ENCODE data around the gene MAD1L1. TPM values are rescaled to one million over a fixed set of nuclear protein-coding genes. Genes with fewer than 3 reads are reported as not detected.

MAD1L1 gene
- total RNA-seq, 1 donor from 2014 or later, result 32.3 TPM

- H3K27ac ChIP-seq (ENCODE audit: low read depth, low read length), result no peak overlapping the region
- Mint-ChIP-seq H3K27me3 (ENCODE audit: low read depth, unreplicated experiment) (no peaks in the 10 kb centered on the region), H3K27ac (ENCODE audit: unreplicated experiment) (no peak overlapping the region), H3K4me3 (ENCODE audit: unreplicated experiment) (no peak overlapping the region), H3K4me1 (ENCODE audit: low read depth, unreplicated experiment) (no peaks in the 10 kb centered on the region), H3K36me3 (ENCODE audit: low read depth, unreplicated experiment) (peaks cover 4% of the 10 kb centered on the region), H3K9me3 (ENCODE audit: unreplicated experiment) (peaks cover 2% of the 10 kb centered on the region)
- H3K4me3 ChIP-seq (ENCODE audit: insufficient read depth, low read depth, low read length), result no peak overlapping the region
- H3K9ac ChIP-seq (ENCODE audit: low read length), result no peak overlapping the region
- no peaks in the 10 kb centered on the region for H3K79me2 ChIP-seq (ENCODE audit: insufficient read depth, low read length)
- DNase-seq (ENCODE audit: low read depth) (no peak), FAIRE-seq (no peak)
- no peaks in the 10 kb centered on the region for H3K27me3 ChIP-seq (ENCODE audit: insufficient read depth, low read length)
- no peak overlapping the region for H2AFZ ChIP-seq (ENCODE audit: low read depth, low read length)
- H3K9me3 ChIP-seq (ENCODE audit: insufficient read depth, low read depth, low read length), result no peaks in the 10 kb centered on the region
- no peaks in the 10 kb centered on the region for H3K4me1 ChIP-seq (ENCODE audit: insufficient read depth, low read length)
- no peaks in the 10 kb centered on the region for H4K20me1 ChIP-seq (ENCODE audit: insufficient read depth, low read length)
- TF ChIP-seq CTCF (IDR thresholded peaks at IDR 0.05; ENCODE audit: insufficient read depth, low read depth, low read length) (no peak), EZH2 (IDR thresholded peaks at IDR 0.05; ENCODE audit: insufficient read depth, low read length) (no peak)
- H3K4me2 ChIP-seq (ENCODE audit: low read length), result no peak overlapping the region
- H3K36me3 ChIP-seq (ENCODE audit: insufficient read depth, low read length), result no peaks in the 10 kb centered on the region
These were observed 409.2 kb downstream of the MAD1L1 start for GRCh38 chr7:1823376-1824150.

GRCh38 chr7:1819259-1819841, 413.4 kb downstream of the MAD1L1 start:
- Mint-ChIP-seq H3K4me1 (ENCODE audit: low read depth, unreplicated experiment) (no peaks in the 10 kb centered on the region), H3K4me3 (ENCODE audit: unreplicated experiment) (no peak overlapping the region)
- no peak overlapping the region for H3K27ac ChIP-seq (ENCODE audit: low read depth, low read length)

More at GRCh38 chr7:1819259-1819841, 413.4 kb downstream of the MAD1L1 start:
- no peak for FAIRE-seq
- no peak overlapping the region for H2AFZ ChIP-seq (ENCODE audit: low read depth, low read length)
- H3K27me3 ChIP-seq (ENCODE audit: insufficient read depth, low read length), result no peaks in the 10 kb centered on the region
- H3K9me3 ChIP-seq (ENCODE audit: insufficient read depth, low read depth, low read length), result no peaks in the 10 kb centered on the region
- H3K36me3 ChIP-seq (ENCODE audit: insufficient read depth, low read length), result no peaks in the 10 kb centered on the region
- no peak overlapping the region for H3K27ac Mint-ChIP-seq (ENCODE audit: unreplicated experiment)
- H3K4me3 ChIP-seq (ENCODE audit: insufficient read depth, low read depth, low read length), result no peak overlapping the region
- no peak overlapping the region for H3K9ac ChIP-seq (ENCODE audit: low read length)
- TF ChIP-seq CTCF (IDR thresholded peaks at IDR 0.05; ENCODE audit: insufficient read depth, low read depth, low read length) (no peak), EZH2 (IDR thresholded peaks at IDR 0.05; ENCODE audit: insufficient read depth, low read length) (no peak)
- H3K27me3 Mint-ChIP-seq (ENCODE audit: low read depth, unreplicated experiment), result no peaks in the 10 kb centered on the region
- no peaks in the 10 kb centered on the region for H4K20me1 ChIP-seq (ENCODE audit: insufficient read depth, low read length)
- H3K4me2 ChIP-seq (ENCODE audit: low read length), result no peak overlapping the region
- H3K4me1 ChIP-seq (ENCODE audit: insufficient read depth, low read length), result no peaks in the 10 kb centered on the region
- no peaks in the 10 kb centered on the region for H3K9me3 Mint-ChIP-seq (ENCODE audit: unreplicated experiment)
- no peak for DNase-seq (ENCODE audit: low read depth)
- H3K36me3 Mint-ChIP-seq (ENCODE audit: low read depth, unreplicated experiment), result peaks cover 3% of the 10 kb centered on the region
- no peaks in the 10 kb centered on the region for H3K79me2 ChIP-seq (ENCODE audit: insufficient read depth, low read length)
